Tibial nerve (tissue), 4 donors: ENCODE measurements around the gene PTPRU. TPM values are rescaled to one million over a fixed set of nuclear protein-coding genes. Genes with fewer than 3 reads are reported as not detected.
A peak's percentile ranks its signal among the peaks of the same experiment; 100 is the strongest.

Source experiments
- DNase-seq, 2 donors: peaks; one replicate each; pipeline ENCODE4 v3.0.0-alpha.2; 2019; ENCODE audit warnings: low spot score in 2 of 2
- H3K27ac ChIP-seq, 4 donors: fragments of 200-600 bp; sonication (generic) in 3 of 4; one replicate each; pipeline ENCODE4 v1.5.1; 2017 to 2019; ENCODE audit warnings: mild to moderate bottlenecking in 1 of 4
- H3K27me3 ChIP-seq, 2 donors: fragments of 200-600 bp; sonication (generic) in 1 of 2; one replicate each; pipeline versions ENCODE4 v1.5.1 to v1.6.0; 2017 to 2019
- H3K36me3 ChIP-seq, 3 donors: fragments of 200-600 bp; sonication (generic); one replicate each; pipeline ENCODE4 v1.5.1; 2018 to 2019
- H3K4me1 ChIP-seq, 4 donors: fragments of 200-600 bp; sonication (generic) in 3 of 4; one replicate each; pipeline ENCODE4 v1.5.1; 2017 to 2019
- H3K4me3 ChIP-seq, 4 donors: fragments of 200-600 bp; sonication (generic) in 3 of 4; one replicate each; pipeline ENCODE4 v1.5.1; 2017 to 2019; ENCODE audit warnings: mild to moderate bottlenecking in 1 of 4, moderate library complexity in 1 of 4
- H3K9me3 ChIP-seq, 4 donors: fragments of 200-600 bp; sonication (generic) in 3 of 4; one replicate each; pipeline ENCODE4 v1.5.1; 2017 to 2019
- CTCF ChIP-seq, 5 experiments: fragments of 200-600 bp in 3 of 5; fragments of 450-650 bp in 2 of 5; sonication (generic) in 3 of 5; IDR thresholded peaks; one replicate each; pipeline ENCODE4 v1.5.1; 2016 to 2019; ENCODE audit warnings: antibody characterized with exemption in 5 of 5, mild to moderate bottlenecking in 3 of 5, moderate library complexity in 2 of 5
- EP300 ChIP-seq, 2 donors: sonication (generic); formaldehyde crosslinking; IDR thresholded peaks; one replicate each; pipeline ENCODE4 v1.6.1; 2017; ENCODE audit warnings: antibody characterized with exemption in 2 of 2, mild to moderate bottlenecking in 1 of 2
- POLR2A ChIP-seq, 2 donors: fragments of 450-650 bp; IDR thresholded peaks; one replicate each; pipeline ENCODE4 v1.6.1; 2017; ENCODE audit warnings: antibody characterized with exemption in 2 of 2, mild to moderate bottlenecking in 2 of 2, moderate library complexity in 2 of 2
- WGBS, 2 donors: methylation state at CpG; one replicate each; pipeline ENCODE4 v1.1.5; 2018; 5-methylcytosine and 5-hydroxymethylcytosine counted together
- total RNA-seq, 4 donors: library from RNA; depleted of rRNA; stranded (reverse); fragments of >200 nt; gene quantifications; one replicate each; pipeline ENCODE4 v1.1.0, GENCODE V29; 2016

Gene PTPRU
- total RNA-seq, 4 donors from 2014 or later = 52.1 to 75.6 (median 63.7) TPM

GRCh38 chr1:29202053-29202452 is 34.3 kb upstream of the PTPRU start:
- H3K4me1 ChIP-seq = peaks cover 0 to 8% (median 8%) of the 10 kb centered on the region in 4 donors
- peaks cover 0 to 82% (median 4%) of the 10 kb centered on the region in 3 donors for H3K36me3 ChIP-seq
- WGBS, 2 donors = 60 to 75% methylated on average over 1 of the region's 1 CpG
- peak overlapping the region in 3 of 4 donors; percentile 7 to 81 (median 81) for H3K27ac ChIP-seq
- H3K4me3 ChIP-seq = no peak overlapping the region
- DNase-seq = no peak
- no peaks in the 10 kb centered on the region for H3K9me3 ChIP-seq
- H3K27me3 ChIP-seq = no peaks in the 10 kb centered on the region
- TF ChIP-seq POLR2A (IDR thresholded peaks at IDR 0.05) = no peak
- no peak for TF ChIP-seq CTCF (IDR thresholded peaks at IDR 0.05)
- no peak for TF ChIP-seq EP300 (IDR thresholded peaks at IDR 0.05)

- peak overlapping the region; percentile 7 to 81 (median 67) for H3K27ac ChIP-seq
- no peaks in the 10 kb centered on the region for H3K27me3 ChIP-seq
- peaks cover 0 to 78% (median 4%) of the 10 kb centered on the region in 3 donors for H3K36me3 ChIP-seq
- 20 to 29% methylated on average over 14 of the region's 14 CpGs for WGBS, 2 donors
- DNase-seq = peak; percentile 96 to 99
- TF ChIP-seq EP300 (IDR thresholded peaks at IDR 0.05) (peak in 1 of 2 donors; percentile 81), POLR2A (IDR thresholded peaks at IDR 0.05) (no peak), CTCF (IDR thresholded peaks at IDR 0.05) (peak; percentile 85 to 95 (median 93))
- no peaks in the 10 kb centered on the region for H3K9me3 ChIP-seq
- peaks cover 0 to 8% (median 8%) of the 10 kb centered on the region in 4 donors for H3K4me1 ChIP-seq
- no peak overlapping the region for H3K4me3 ChIP-seq
Measured at GRCh38 chr1:29202584-29203340, 33.6 kb upstream of the PTPRU start.

GRCh38 chr1:29208442-29208841 is 27.9 kb upstream of the PTPRU start:
- DNase-seq = no peak
- no peak for TF ChIP-seq CTCF (IDR thresholded peaks at IDR 0.05)
- no peak for TF ChIP-seq EP300 (IDR thresholded peaks at IDR 0.05)
- no peak for TF ChIP-seq POLR2A (IDR thresholded peaks at IDR 0.05)
- Histone ChIP-seq H3K27ac (no peak overlapping the region), H3K36me3 (peaks cover 0 to 86% (median 0%) of the 10 kb centered on the region in 3 donors), H3K9me3 (no peaks in the 10 kb centered on the region), H3K27me3 (no peaks in the 10 kb centered on the region), H3K4me1 (no peaks in the 10 kb centered on the region), H3K4me3 (no peak overlapping the region)
- 68 to 71% methylated on average over 4 of the region's 4 CpGs for WGBS, 2 donors

- DNase-seq = no peak
- TF ChIP-seq CTCF (IDR thresholded peaks at IDR 0.05) = no peak
- no peak for TF ChIP-seq POLR2A (IDR thresholded peaks at IDR 0.05)
- no peak for TF ChIP-seq EP300 (IDR thresholded peaks at IDR 0.05)
- H3K27ac ChIP-seq = no peak overlapping the region
- no peak overlapping the region for H3K4me3 ChIP-seq
- WGBS, 2 donors = 62 to 67% methylated on average over 5 of the region's 5 CpGs
- no peaks in the 10 kb centered on the region for H3K9me3 ChIP-seq
- H3K36me3 ChIP-seq = peaks cover 0 to 86% (median 0%) of the 10 kb centered on the region in 3 donors
- H3K27me3 ChIP-seq = no peaks in the 10 kb centered on the region
- H3K4me1 ChIP-seq = no peaks in the 10 kb centered on the region
Measured at GRCh38 chr1:29209173-29209572, 27.1 kb upstream of the PTPRU start.

- no peak for DNase-seq
- H3K27ac ChIP-seq = no peak overlapping the region
- no peaks in the 10 kb centered on the region for H3K9me3 ChIP-seq
- TF ChIP-seq POLR2A (IDR thresholded peaks at IDR 0.05) (no peak), CTCF (IDR thresholded peaks at IDR 0.05) (no peak), EP300 (IDR thresholded peaks at IDR 0.05) (no peak)
- no peaks in the 10 kb centered on the region for H3K27me3 ChIP-seq
- peaks cover 0 to 87% (median 0%) of the 10 kb centered on the region in 3 donors for H3K36me3 ChIP-seq
- H3K4me1 ChIP-seq = no peaks in the 10 kb centered on the region
- H3K4me3 ChIP-seq = no peak overlapping the region
- WGBS, 2 donors = 81 to 87% methylated on average over 7 of the region's 7 CpGs
Measured at GRCh38 chr1:29210278-29211085, 25.8 kb upstream of the PTPRU start.
